Activated CD8-positive, alpha-beta T cell treated with anti-CD3 and anti-CD28 coated beads, Interleukin-2, amount 10 ng/mL, durations not matched to agents 7 days and 5 days (primary cell): Measurements from ENCODE around the gene MTUS2. TPM values are rescaled to one million over a fixed set of nuclear protein-coding genes. Genes with fewer than 3 reads are reported as not detected.

Experiments
- ATAC-seq: fragments of 150-1000 bp; cut with Tn5 transposase; one replicate; pipeline ENCODE4 v1.10.0; 2021; ENCODE audit warnings: moderate library complexity
- CTCF ChIA-PET: fragments of 350-600 bp; sonication (Branson Sonifier 250); formaldehyde crosslinking; loops from one replicate; lab custom pipeline; 2021; ENCODE audit warnings: antibody characterized with exemption; lab: Charles Lee
- POLR2A ChIA-PET: fragments of 350-600 bp; sonication (Branson Sonifier 250); formaldehyde crosslinking; loops from one replicate; lab custom pipeline; 2021; ENCODE audit warnings: antibody characterized with exemption; lab: Charles Lee
- DNase-seq: peaks from one replicate; pipeline ENCODE4 v3.0.0-alpha.2; 2020
- H3K27ac Mint-ChIP-seq: one replicate; pipeline ENCODE4 v1.8.0; 2021; ENCODE audit warnings: mild to moderate bottlenecking, mixed read lengths
- H3K27me3 Mint-ChIP-seq: one replicate; pipeline ENCODE4 v1.8.0; 2021; ENCODE audit warnings: low read depth, mixed read lengths
- H3K36me3 Mint-ChIP-seq: one replicate; pipeline ENCODE4 v1.8.0; 2021; ENCODE audit warnings: low read depth, mixed read lengths
- H3K4me1 Mint-ChIP-seq: one replicate; pipeline ENCODE4 v1.8.0; 2021; ENCODE audit warnings: low read depth, mixed read lengths
- H3K4me3 Mint-ChIP-seq: one replicate; pipeline ENCODE4 v1.8.0; 2021; ENCODE audit warnings: mild to moderate bottlenecking, mixed read lengths
- H3K9me3 Mint-ChIP-seq: one replicate; pipeline ENCODE4 v1.8.0; 2022; ENCODE audit warnings: mixed read lengths; ENCODE audit not compliant: insufficient read depth
- total RNA-seq, 2 experiments: library from RNA; stranded (reverse); gene quantifications; one replicate each; pipeline ENCODE4 v1.2.3, GENCODE V29; 2021

MTUS2 gene
- total RNA-seq, 2 experiments from 2014 or later = not detected

- CTCF ChIA-PET = no interaction called here
- DNase-seq = no peak
- H3K4me1 Mint-ChIP-seq = no peaks in the 10 kb centered on the region
These were observed 419.8 kb downstream of the MTUS2 start for GRCh38 chr13:29239653-29240525.

DNA sequence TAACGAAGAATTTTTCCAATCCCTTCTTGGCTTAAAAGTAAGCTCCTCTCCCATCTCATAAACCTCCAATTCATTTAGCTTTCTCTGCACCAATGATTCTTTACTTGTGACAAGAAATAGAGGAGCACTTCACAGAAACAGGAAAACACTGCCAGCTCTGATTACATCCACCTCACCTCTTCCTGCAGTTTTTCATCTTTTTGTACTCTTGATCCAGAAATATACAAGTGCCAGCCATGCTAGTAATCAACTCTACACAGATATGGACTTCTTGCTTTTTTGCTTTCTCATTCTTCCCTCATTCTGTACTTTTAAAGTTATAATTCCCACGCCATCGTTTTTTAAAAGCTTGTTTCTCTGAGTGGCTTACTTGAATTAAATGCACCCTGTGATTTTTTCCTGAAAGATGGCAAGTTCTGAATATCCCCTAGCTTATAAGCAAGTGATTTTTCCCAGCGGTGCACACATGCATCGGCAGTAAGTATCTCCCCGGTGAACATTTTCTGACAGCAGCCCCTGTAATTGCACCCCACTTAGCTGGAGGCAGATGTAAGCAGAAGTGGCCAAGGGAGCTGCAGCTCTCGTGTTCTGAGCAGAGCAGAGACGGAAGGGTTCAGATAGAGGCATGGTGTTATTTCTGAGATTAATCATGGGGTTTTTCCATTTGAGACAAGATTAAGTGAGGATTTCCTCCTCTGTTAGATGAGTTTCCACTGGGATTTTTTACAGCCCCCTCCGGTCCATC, 434.7 kb downstream of the MTUS2 start:
- peaks cover 11% of the 10 kb centered on the region for H3K9me3 Mint-ChIP-seq
- H3K27ac Mint-ChIP-seq = no peak overlapping the region
- H3K36me3 Mint-ChIP-seq = no peaks in the 10 kb centered on the region
- ChIA-PET CTCF (no interaction called here), POLR2A (interaction anchor here (0.8 kb wide), 1 partner anchor 14 kb away, joined by 3 read pairs; no protein-coding TSS in a partner anchor)
- no peak overlapping the region for H3K4me3 Mint-ChIP-seq
- H3K4me1 Mint-ChIP-seq = no peaks in the 10 kb centered on the region
- ATAC-seq = no peak
- no peaks in the 10 kb centered on the region for H3K27me3 Mint-ChIP-seq
- DNase-seq = no peak

More at GRCh38 chr13:29239653-29240525, 419.8 kb downstream of the MTUS2 start:
- ATAC-seq = no peak
- POLR2A ChIA-PET = no interaction called here
- no peaks in the 10 kb centered on the region for H3K27me3 Mint-ChIP-seq
- no peak overlapping the region for H3K27ac Mint-ChIP-seq
- no peaks in the 10 kb centered on the region for H3K36me3 Mint-ChIP-seq
- no peaks in the 10 kb centered on the region for H3K9me3 Mint-ChIP-seq
- H3K4me3 Mint-ChIP-seq = no peak overlapping the region

GRCh38 chr13:29255567-29255966, 435.4 kb downstream of the MTUS2 start:
- CTCF ChIA-PET = no interaction called here
- Mint-ChIP-seq H3K36me3 (no peaks in the 10 kb centered on the region), H3K4me1 (no peaks in the 10 kb centered on the region), H3K27ac (no peak overlapping the region), H3K9me3 (peaks cover 10% of the 10 kb centered on the region), H3K4me3 (no peak overlapping the region), H3K27me3 (no peaks in the 10 kb centered on the region)
- DNase-seq (no peak), ATAC-seq (no peak)
- POLR2A ChIA-PET = no interaction called here

DNA sequence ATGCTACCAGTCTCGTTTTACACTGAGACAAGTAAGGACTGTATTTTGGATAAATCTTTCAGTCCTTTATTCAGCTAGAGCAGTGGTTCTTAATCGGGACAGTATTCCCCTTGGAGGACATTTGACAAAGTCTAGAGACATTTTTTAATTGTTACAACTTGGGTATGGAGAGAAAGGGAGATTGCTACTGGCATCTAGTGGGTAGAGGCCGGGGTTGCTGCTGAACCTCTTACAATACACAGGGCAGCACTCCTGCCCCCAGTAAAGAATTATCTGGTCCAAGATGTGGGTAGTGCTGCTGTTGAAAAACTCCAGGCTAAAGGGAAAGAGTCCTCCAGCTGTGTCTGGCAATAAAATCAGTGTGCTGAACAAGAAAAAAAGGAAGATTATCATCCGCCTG, 440.5 kb downstream of the MTUS2 start:
- CTCF ChIA-PET = no interaction called here
- ATAC-seq (no peak), DNase-seq (no peak)
- Mint-ChIP-seq H3K9me3 (no peaks in the 10 kb centered on the region), H3K4me1 (no peaks in the 10 kb centered on the region), H3K27me3 (no peaks in the 10 kb centered on the region), H3K36me3 (no peaks in the 10 kb centered on the region), H3K27ac (no peak overlapping the region), H3K4me3 (no peak overlapping the region)
- POLR2A ChIA-PET = no interaction called here

DNA sequence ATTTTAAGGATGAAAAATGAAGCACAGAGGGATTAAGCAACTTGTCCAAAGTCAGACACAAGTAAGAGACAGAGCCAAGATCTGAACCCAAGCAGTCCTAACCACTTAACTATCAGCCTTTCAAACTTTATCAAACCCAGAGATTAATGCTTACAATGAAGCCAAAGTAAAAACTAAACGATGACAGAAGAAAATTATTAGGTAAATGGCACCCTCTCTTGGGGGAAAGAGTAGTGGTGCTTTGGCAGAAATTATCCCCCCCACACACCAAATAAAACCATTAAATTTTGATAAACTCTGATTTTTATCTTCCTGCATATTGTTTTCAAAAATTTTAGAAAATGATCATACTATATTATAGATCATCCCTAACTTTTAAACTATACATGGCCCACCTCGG, 446.1 kb downstream of the MTUS2 start:
- Mint-ChIP-seq H3K4me3 (no peak overlapping the region), H3K9me3 (no peaks in the 10 kb centered on the region), H3K4me1 (no peaks in the 10 kb centered on the region), H3K36me3 (no peaks in the 10 kb centered on the region), H3K27me3 (no peaks in the 10 kb centered on the region), H3K27ac (no peak overlapping the region)
- DNase-seq = no peak
- POLR2A ChIA-PET = no interaction called here
- CTCF ChIA-PET = no interaction called here
- ATAC-seq = no peak

GRCh38 chr13:29266756-29267733, 446.9 kb downstream of the MTUS2 start:
- Mint-ChIP-seq H3K36me3 (no peaks in the 10 kb centered on the region), H3K4me1 (no peaks in the 10 kb centered on the region), H3K4me3 (no peak overlapping the region), H3K27ac (no peak overlapping the region), H3K27me3 (no peaks in the 10 kb centered on the region), H3K9me3 (no peaks in the 10 kb centered on the region)
- ATAC-seq (no peak), DNase-seq (no peak)
- CTCF ChIA-PET = no interaction called here
- POLR2A ChIA-PET = no interaction called here

GRCh38 chr13:29270271-29270985, 450.3 kb downstream of the MTUS2 start:
- CTCF ChIA-PET = no interaction called here
- ATAC-seq = no peak
- H3K4me1 Mint-ChIP-seq = no peaks in the 10 kb centered on the region
- no peak overlapping the region for H3K27ac Mint-ChIP-seq
- POLR2A ChIA-PET = no interaction called here
- DNase-seq = no peak
- H3K36me3 Mint-ChIP-seq = no peaks in the 10 kb centered on the region
- H3K27me3 Mint-ChIP-seq = no peaks in the 10 kb centered on the region
- H3K4me3 Mint-ChIP-seq = no peak overlapping the region
- H3K9me3 Mint-ChIP-seq = no peaks in the 10 kb centered on the region

GRCh38 chr13:29271606-29272005, 451.5 kb downstream of the MTUS2 start:
- CTCF ChIA-PET = no interaction called here
- POLR2A ChIA-PET = no interaction called here
- Mint-ChIP-seq H3K4me1 (no peaks in the 10 kb centered on the region), H3K4me3 (no peak overlapping the region), H3K9me3 (no peaks in the 10 kb centered on the region), H3K36me3 (no peaks in the 10 kb centered on the region), H3K27ac (no peak overlapping the region), H3K27me3 (no peaks in the 10 kb centered on the region)
- DNase-seq = no peak
- ATAC-seq = no peak

DNA sequence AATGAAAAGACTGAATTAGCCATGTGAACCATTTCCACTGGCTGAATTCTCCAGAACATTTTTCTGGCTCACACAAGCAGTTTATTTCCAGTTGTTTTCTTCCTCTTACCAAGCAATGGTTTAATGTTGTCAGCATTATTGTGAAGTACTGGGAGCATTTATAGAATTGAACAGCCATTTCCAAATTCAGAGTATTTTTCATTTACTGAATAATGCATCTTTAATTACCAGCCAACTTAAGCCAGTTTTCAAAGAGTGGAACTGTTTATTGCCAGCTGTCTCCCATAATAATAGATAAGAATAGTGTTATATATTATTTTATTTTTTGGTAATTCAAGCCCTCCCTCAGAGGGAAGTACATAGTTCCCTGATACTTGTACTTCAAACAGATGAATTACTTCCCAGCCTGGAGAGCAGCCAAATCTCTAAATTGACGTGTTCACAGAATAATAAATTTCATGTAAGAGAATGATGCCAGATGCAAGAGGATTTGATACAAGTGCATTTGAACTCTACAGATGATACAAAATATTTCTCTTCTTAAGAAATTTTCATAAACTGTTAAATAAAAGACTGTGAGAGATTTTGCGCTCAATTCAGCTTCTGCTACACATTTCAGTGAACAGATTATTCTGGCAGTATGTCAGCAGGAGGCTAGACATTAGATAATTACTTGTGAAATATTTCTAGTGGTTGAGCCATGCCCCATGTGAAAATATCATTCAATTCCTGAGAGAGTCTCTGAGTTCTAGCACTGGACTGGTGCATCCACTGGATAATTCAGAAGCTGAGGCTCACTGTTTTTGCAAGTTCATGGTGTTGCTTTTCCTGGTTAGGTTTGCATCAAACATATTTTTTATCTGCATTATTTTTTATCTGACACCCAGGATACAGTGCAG, 459.5 kb downstream of the MTUS2 start:
- Mint-ChIP-seq H3K4me1 (no peaks in the 10 kb centered on the region), H3K36me3 (no peaks in the 10 kb centered on the region), H3K9me3 (no peaks in the 10 kb centered on the region), H3K4me3 (no peak overlapping the region), H3K27me3 (no peaks in the 10 kb centered on the region), H3K27ac (no peak overlapping the region)
- ChIA-PET POLR2A (no interaction called here), CTCF (no interaction called here)
- ATAC-seq (no peak), DNase-seq (no peak)

DNA sequence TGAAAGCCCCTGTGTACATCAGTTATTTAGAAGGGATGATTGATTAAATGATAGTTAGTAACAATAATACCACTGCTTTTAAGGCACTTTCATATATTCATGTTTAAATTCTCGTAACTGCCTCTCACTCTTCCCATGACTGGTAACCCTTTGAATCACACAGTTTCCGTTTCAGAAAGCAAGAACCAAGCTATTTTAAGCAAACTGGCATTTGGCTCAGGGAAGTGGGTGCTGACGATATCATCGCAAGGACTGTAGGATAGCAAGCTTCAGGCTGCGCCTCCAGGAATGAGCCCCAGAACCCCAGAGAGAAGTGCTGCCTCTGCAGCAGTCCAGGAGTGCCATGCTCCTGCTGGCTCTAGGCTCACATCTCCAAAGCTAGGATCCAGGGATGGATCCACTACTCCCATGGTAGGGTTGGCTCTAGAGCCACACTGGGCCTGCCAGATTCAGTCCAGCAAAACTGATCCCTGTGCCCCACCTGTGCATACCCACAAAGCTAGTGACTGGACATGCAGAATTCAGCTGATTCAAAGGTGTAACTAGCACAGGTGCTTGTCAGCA, 461.9 kb downstream of the MTUS2 start:
- DNase-seq = no peak
- CTCF ChIA-PET = no interaction called here
- Mint-ChIP-seq H3K27ac (no peak overlapping the region), H3K4me1 (no peaks in the 10 kb centered on the region), H3K9me3 (no peaks in the 10 kb centered on the region), H3K36me3 (no peaks in the 10 kb centered on the region), H3K27me3 (no peaks in the 10 kb centered on the region), H3K4me3 (no peak overlapping the region)
- no peak for ATAC-seq
- POLR2A ChIA-PET = no interaction called here
